ENCODE measurements around the gene MARK3. TPM values are rescaled to one million over a fixed set of nuclear protein-coding genes. Genes with fewer than 3 reads are reported as not detected.

The MARK3 gene
- total RNA-seq, 1 experiment from 2014 or later: 81.9 TPM

DNA sequence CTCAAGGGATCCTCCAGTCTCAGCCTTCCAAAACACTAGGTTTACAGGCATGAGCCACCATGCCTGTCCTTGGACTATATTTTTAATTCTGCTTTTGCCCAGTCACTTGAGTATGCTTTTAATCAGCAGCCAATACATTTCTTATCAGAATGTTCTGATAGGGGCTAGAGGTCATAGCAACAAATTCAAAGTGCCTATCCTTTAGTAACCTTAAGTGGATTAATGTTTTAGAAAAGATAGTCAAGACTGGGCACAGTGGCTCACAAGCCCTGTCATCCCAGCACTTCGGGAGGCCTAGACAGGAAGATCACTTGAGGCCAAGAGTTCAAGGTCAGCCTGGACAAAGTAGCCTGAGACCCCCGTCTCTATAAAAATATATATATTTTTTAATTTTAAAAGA is 100.3 kb downstream of the MARK3 start:
- H4K8ac ChIP-seq (replicated peaks; ENCODE audit: insufficient read length, low read depth, low read length): no peak overlapping the region
- H3K4me2 ChIP-seq (ENCODE audit: insufficient read depth, insufficient read length, low read length): no peak overlapping the region
- H3K79me2 ChIP-seq (ENCODE audit: insufficient read depth, low read length): no peaks in the 10 kb centered on the region
- H3K14ac ChIP-seq (ENCODE audit: insufficient read depth, low read length): no peak overlapping the region
- no peaks in the 10 kb centered on the region for H3K9me3 ChIP-seq (ENCODE audit: control insufficient read depth, low read depth, low read length)
- H2BK12ac ChIP-seq (ENCODE audit: insufficient read length, low read depth, low read length): no peak overlapping the region
- H3K27me3 Mint-ChIP-seq (ENCODE audit: low read depth): no peaks in the 10 kb centered on the region
- no peak overlapping the region for H4K91ac ChIP-seq (ENCODE audit: insufficient read length, low read depth, low read length)
- H4K20me1 ChIP-seq (ENCODE audit: control insufficient read depth, insufficient read depth, insufficient read length): no peaks in the 10 kb centered on the region
- H2BK15ac ChIP-seq (ENCODE audit: low read depth, low read length): no peak overlapping the region
- H3K56ac ChIP-seq (ENCODE audit: insufficient read length, low read depth, low read length): no peak overlapping the region
- DNase-seq: no peak
- no peak overlapping the region for H3K23ac ChIP-seq (ENCODE audit: insufficient read length, low read depth, low read length)
- no peak overlapping the region for H2BK120ac ChIP-seq (ENCODE audit: low read depth, low read length, poor library complexity, severe bottlenecking)
- H3K27ac ChIP-seq (ENCODE audit: insufficient read length, low read depth, low read length): no peak overlapping the region
- H3K27ac Mint-ChIP-seq: no peak overlapping the region
- H3K27me3 ChIP-seq (ENCODE audit: insufficient read depth, low read length): no peaks in the 10 kb centered on the region
- no peaks in the 10 kb centered on the region for H3K9me3 Mint-ChIP-seq
- no peak overlapping the region for H2AK5ac ChIP-seq (ENCODE audit: insufficient read length, low read length)
- no peak overlapping the region for H2AFZ ChIP-seq (ENCODE audit: low read length)
- no peaks in the 10 kb centered on the region for H3K4me1 ChIP-seq (ENCODE audit: insufficient read depth, low read length)
- H3K23me2 ChIP-seq (ENCODE audit: insufficient read length, low read depth, low read length, poor library complexity, severe bottlenecking): no peaks in the 10 kb centered on the region
- no peak overlapping the region for H3K18ac ChIP-seq (ENCODE audit: insufficient read length, low read depth, low read length)
- H3K4me3 Mint-ChIP-seq: no peak overlapping the region
- no peaks in the 10 kb centered on the region for H3K79me1 ChIP-seq (ENCODE audit: insufficient read depth, low read depth, low read length, poor library complexity, severe bottlenecking)
- H4K5ac ChIP-seq (ENCODE audit: insufficient read length, low read depth, low read length): no peak overlapping the region
- H3K9ac ChIP-seq (ENCODE audit: extremely low read depth, insufficient read length, low read length): no peak overlapping the region
- H2BK20ac ChIP-seq (ENCODE audit: low read depth, low read length, poor library complexity, severe bottlenecking): no peak overlapping the region
- peaks cover 20 to 51% (median 29%) of the 10 kb centered on the region in 3 experiments; a peak in 6 of 7 replicates for H3K36me3 Mint-ChIP-seq (ENCODE audit: insufficient read depth in 1 of 3, low read depth in 3 of 3)
- 0 out of 4 replicates have a peak, but pooled peaks cover 0 to 2% of the 10 kb centered on the region in 2 experiments for H3K4me1 Mint-ChIP-seq
- TF ChIP-seq, protein P1, sequence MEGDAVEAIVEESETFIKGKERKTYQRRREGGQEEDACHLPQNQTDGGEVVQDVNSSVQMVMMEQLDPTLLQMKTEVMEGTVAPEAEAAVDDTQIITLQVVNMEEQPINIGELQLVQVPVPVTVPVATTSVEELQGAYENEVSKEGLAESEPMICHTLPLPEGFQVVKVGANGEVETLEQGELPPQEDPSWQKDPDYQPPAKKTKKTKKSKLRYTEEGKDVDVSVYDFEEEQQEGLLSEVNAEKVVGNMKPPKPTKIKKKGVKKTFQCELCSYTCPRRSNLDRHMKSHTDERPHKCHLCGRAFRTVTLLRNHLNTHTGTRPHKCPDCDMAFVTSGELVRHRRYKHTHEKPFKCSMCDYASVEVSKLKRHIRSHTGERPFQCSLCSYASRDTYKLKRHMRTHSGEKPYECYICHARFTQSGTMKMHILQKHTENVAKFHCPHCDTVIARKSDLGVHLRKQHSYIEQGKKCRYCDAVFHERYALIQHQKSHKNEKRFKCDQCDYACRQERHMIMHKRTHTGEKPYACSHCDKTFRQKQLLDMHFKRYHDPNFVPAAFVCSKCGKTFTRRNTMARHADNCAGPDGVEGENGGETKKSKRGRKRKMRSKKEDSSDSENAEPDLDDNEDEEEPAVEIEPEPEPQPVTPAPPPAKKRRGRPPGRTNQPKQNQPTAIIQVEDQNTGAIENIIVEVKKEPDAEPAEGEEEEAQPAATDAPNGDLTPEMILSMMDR (conservative IDR thresholded peaks at IDR 0.05): no peak
- WGBS (ENCODE audit: extremely low coverage, insufficient read length, low lambda C conversion rate): no CpG with 5 or more reads among the region's 2 CpGs
- H2BK5ac ChIP-seq (ENCODE audit: insufficient read length, low read length): no peak overlapping the region
- no peak overlapping the region for H3T11ph ChIP-seq (ENCODE audit: low read length)
- no peak overlapping the region for H3K4ac ChIP-seq (ENCODE audit: low read depth, low read length)

Data from H9 (cell line).